Measurements from ENCODE around the gene TOMM40.
A peak's percentile ranks its signal among the peaks of the same experiment; 100 is the strongest.
"Not testable (repeated sequence)": the region's sequence is repeated elsewhere in the genome, so short reads cannot be mapped to it uniquely, and the experiment has no call there.

TOMM40 gene

DNA sequence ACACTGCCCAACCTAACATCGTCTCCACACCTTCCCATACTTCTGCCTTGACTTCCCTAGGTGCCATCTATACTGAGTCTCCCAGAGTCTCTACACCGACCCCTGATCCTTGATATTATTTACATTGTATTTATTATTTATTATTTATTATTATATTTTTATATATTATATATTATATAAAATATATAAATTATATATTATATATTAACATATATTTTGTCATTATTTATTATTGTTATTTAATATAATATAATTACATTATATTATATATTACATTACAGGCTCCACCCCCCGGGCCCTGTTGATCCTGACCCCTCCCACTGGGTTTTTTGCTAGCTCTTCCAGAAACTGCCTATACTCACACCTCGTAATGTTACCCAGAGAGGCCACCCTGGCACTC lies 18.4 kb upstream of the TOMM40 start:
- no peak for DNase-seq

DNA sequence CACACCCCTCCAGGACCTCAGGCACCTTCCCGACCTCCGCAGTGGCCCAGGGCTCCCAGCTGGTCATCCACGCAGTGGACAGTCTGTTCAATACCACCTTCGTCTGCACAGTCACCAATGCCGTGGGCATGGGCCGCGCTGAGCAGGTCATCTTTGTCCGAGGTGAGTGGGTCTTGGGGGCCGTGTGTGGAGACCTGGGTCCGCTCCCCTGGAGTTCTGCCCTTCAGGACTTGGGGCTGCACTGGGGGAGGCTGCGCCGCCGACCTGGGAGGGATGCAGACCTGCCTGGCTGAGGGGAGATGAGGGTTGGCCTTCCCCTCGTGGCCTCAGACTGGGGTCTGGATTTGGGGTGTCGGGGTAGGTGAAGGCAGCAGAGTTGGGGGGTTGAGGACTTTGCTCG lies 16.7 kb upstream of the TOMM40 start:
- no peak for DNase-seq

DNA sequence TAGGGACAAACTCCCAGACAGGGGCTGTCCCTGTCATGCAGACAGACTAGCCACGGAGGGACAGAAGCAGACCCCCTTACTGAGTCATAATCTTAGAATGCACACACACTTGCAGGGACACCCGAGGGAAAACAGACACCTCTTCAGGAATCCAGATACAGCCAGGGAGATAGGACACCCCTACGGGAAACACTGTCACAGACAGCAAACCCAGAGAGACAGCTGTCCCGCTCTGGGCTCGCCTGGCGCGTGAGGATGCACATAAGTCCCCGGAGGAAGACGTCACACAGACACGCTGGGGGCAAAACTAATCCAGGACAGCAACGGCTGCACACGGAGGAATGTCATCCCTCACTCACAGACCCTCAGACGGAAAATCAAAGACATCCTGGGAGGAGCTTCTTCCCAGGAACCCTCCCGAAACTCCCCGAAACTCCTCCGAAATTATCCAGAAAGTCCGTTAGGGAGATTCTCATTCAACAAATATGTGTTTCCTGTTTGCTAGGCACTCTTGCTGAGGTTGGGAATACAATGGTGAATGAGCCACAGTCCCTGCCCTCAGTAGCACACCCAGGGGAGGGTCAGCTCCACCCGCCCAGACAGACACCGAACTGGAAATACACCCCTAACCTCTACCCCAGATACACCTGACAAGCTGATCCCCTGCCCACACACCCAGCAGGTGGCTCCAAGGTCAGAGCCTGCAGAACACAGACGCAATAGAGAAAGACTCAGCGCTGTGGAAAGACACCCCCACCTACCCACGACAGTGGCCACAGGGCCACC lies 15.2 kb upstream of the TOMM40 start:
- DNase-seq, result no peak

DNA sequence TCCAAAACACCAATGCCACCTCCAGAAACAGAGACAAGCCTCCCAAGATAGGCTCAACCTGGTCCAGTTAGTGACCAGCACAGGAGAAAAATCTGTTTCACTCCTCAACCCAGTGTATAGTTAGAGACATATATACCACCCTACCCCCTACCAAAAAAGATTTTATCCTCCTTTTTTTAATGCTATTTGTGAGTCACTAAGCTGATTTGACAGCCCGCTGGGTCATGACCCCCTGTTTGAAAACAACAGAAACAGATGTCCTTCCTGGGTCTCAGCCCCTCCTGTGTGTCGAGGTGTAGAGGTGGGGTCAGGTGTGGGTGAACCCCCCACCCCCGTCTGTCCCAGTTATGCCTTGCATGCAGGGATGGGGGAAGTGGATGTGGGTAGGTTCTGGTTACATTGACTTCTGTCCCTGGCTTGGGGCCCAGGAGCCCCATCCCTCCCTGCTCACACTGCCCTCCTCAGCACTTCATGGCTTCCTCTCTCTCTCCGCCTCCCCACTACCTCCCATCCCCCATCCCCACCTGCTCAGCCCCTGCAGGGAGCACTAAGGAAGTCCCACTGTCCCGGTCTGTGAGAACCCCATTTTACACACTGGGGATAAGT lies 14.0 kb upstream of the TOMM40 start:
- DNase-seq, result no peak

DNA sequence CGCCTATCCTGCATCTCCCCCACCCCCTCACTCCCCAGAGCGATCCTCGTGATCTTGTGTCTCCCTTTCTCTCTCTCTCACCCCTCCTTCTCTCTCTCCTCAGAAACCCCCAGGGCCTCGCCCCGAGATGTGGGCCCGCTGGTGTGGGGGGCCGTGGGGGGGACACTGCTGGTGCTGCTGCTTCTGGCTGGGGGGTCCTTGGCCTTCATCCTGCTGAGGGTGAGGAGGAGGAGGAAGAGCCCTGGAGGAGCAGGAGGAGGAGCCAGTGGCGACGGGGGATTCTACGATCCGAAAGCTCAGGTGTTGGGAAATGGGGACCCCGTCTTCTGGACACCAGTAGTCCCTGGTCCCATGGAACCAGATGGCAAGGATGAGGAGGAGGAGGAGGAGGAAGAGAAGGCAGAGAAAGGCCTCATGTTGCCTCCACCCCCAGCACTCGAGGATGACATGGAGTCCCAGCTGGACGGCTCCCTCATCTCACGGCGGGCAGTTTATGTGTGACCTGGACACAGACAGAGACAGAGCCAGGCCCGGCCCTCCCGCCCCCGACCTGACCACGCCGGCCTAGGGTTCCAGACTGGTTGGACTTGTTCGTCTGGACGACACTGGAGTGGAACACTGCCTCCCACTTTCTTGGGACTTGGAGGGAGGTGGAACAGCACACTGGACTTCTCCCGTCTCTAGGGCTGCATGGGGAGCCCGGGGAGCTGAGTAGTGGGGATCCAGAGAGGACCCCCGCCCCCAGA lies 12.8 kb upstream of the TOMM40 start:
- DNase-seq, result no peak

DNA sequence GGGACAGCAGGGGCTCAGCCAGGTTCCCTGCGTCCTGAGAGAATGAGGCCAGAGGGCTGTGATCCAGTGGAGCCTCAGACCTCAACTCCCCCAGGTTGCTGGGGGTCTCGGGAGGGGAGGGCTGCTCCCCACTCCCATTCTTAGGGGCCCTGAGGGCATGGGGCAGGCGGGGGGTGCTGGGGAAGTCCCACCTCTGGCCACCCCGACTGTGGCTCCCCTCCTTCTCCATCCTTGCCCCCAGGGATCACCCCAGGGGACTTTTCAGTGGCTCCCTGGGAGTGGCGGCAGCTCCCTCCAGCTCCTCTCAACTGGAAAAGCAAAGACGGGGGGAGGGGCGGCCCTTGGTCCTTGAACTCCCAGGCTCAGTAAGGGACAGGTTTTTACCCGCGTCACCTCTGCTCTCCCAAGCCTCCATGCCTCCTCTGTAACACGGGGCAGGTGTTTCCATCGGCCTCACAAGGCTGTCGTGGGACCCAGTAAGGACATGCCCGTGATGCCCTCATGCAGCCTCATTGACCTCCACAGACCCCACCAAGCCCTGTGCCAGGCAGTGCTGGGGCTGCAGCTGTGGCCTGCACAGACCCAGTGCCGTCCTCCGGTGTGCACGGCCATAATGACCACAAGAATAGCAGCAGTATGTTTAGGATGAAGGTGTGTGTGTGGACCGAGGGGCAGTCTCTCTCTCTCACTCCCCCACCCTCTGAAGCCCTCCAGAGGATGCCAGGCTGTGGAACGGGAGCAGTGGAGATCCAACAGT lies 11.6 kb upstream of the TOMM40 start:
- DNase-seq, result no peak

DNA sequence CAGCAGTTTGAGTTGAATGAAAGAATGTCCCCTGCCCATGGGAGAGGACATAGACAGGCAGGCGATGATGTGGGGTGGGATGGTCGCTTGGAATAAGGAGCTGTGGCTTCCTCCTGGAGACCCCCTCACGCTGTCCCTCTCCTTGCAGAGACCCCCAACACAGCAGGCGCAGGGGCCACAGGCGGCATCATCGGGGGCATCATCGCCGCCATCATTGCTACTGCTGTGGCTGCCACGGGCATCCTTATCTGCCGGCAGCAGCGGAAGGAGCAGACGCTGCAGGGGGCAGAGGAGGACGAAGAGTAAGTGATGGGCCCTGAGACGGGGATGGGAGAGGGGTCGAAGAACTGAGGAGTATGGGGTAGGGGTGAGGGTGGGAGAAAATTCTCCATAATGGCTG lies 9.0 kb upstream of the TOMM40 start:
- no peak for DNase-seq

DNA sequence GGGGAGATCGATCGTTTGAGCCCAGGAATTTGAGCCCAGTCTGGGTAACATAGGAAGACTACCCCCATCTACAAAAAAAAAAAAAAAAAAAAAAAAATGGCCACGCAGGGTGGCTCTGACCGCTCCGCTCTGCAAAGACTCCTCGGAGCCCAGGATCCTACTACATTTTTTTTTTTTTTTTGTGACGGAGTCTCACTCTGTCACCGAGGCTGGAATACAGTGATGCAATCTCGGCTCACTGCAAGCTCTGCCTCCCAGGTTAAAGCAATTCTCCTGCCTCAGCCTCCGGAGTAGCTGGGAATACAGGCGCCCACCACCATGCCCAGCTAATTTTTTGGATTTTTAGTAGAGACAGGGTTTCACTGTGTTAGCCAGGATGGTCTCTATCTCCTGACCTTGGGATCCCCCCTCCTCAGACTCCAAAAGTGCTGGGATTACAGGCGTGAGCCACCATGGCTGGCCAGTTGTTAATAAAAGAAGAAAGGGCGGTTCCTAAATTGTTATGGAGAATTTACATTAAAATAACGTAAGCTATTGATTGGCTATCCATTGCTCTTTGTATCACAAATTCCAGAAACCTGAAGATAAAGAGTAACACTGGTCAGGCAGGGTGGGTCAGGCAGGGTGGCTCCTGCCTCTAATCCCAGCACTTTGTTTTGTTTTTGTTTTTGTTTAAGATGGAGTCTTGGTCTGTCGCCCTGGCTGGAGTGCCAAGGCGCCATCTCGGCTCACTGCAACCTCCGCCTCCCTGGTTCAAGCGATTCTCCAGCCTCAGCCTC lies 8.2 kb upstream of the TOMM40 start:
- DNase-seq, result not testable (repeated sequence)

DNA sequence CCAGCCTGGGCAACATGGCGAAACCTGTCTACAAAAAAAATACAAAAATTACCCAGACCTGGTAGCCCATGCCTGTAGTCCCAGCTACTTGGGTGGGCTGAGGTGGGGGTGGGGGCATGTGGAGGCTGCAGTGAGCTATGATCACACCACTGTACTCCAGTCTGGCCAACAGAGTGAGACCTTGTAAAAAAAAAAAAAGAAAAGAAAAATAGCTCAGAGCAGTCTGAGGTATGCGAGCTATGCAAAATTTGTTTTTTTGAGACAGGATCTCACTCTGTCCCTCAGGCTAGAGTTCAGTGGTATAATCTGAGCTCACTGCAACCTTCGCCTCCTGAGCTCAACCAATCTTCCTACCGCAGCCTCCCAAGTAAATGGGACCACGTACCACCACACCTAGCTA lies 7.1 kb upstream of the TOMM40 start:
- DNase-seq, result no peak

DNA sequence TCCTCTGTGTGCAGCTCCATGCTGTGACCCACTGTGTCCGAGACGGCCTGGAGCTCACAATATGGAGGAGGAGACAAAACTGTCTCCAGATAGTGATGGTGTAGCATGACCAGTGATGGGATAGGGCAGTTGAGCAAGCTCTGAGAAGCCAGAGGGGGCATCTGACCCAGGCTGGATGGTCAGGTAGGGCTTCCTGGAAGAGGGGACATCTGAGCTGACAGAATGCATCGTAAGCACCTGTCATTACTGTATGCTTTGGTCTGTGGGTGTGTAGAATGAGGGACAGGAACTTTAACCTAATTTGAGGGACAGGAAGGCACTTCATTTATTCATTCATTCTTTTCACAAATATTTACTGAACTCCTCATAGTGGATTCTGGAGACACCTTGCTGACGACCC lies 6.5 kb upstream of the TOMM40 start:
- no peak for DNase-seq

DNA sequence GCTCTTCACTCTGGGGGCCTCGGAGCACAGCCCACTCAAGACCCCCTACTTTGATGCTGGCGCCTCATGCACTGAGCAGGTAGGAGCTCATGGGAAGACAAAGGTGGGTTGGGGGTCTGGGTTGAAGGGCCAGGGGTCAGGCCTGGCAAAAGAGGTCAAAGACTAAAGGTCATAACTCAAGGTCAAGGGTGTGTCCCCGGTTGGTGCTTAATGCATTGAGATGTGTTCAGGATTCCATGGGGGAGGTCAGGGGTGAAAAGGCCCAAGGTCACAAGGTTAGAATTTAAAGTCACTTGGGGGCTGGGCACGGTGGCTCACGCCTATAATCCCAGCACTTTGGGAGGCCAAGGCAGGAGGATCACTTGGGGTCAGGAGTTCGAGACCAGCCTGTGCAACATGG lies 4.9 kb upstream of the TOMM40 start:
- no peak for DNase-seq

DNA sequence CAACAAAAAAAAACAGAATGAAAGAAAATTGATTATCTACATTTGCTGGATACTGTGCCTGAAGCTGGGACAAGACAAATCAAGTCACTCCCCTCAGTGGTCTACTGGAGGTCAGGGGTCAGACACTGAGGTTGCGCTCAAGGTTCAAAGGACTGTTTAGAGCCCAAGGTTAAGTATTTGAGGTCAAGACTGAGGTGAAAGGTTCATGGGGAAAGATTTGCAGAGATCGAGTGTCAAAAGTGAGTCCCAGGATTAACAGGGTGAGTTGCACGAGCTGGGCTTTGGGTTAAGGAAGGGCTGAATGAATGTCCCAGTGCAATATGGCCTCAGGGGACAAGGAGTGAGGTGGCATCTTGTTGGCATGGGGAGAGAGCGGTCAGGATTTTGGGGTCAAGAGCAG lies 3.4 kb upstream of the TOMM40 start:
- no peak for DNase-seq

DNA sequence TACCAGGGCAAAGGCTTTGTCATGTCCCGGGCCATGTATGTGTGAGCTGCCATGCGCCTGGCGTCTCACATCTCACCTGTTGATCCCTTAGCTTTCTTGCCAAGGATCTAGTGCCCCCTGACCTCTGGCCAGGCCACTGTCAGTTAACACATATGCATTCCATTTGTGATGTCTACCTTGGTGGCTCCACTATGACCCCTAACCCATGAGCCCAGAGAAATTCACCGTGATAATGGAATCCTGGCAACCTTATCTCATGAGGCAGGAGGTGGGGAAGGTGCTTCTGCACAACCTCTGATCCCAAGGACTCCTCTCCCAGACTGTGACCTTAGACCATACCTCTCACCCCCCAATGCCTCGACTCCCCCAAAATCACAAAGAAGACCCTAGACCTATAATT lies 2.7 kb upstream of the TOMM40 start:
- DNase-seq, result not testable (repeated sequence)

DNA sequence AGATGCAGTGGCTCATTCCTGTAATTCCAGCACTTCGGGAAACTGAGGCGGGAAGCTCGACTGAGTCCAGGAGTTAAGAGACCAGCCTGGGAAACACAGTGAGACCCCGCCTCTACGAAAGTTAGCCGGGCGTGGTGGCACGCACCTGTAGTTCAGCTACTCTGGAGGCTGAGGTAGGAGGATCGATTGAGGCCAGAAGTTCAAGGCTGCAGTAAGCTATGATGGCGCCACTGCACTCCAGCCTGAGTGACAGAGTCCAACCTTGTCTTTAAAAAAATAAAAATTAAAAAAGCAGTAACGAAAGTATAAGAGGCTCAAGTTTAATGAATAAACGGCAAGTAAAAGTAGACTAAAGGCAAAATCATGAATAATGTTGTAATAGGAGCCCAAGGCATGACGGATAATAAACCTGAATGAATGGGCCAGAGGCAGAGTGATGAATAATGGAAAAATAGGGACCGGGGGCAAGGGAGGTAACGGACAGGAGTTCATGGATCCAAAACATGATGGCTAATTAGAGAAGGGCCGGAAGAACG lies 1.2 kb upstream of the TOMM40 start:
- no peak for DNase-seq

DNA sequence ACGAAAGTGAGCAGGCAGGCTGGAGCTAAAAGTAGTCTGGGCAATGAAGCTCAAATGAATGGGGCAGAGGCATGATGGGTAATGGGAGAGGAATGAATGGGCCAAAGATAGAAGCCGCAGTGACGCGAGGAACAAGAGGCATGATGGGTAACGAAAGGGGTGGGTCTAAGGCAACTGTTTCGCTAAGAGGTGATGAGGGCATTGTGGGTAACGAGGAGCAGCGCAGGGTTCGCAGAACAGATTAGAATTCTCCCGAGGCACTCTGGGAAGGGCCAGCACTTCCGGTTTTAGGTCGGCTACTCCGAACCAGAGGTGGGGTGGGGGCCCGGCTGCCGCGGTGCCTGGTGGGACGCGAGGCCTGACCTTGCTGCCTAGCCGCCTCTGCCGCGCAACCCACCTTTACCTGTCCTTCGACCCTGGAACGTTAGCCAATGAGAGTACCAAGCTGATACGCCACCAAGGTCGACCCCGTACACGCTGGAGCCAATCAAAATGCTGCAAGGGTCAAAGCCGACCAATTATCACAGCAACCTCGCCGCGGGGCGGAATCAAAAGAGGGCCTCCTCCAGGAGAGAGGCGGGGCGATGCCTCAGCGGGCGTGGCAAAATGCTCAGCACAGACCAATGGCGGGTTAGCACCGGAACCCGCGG lies 563 bp upstream of the TOMM40 start:
- DNase-seq, result peak; percentile 100

DNA sequence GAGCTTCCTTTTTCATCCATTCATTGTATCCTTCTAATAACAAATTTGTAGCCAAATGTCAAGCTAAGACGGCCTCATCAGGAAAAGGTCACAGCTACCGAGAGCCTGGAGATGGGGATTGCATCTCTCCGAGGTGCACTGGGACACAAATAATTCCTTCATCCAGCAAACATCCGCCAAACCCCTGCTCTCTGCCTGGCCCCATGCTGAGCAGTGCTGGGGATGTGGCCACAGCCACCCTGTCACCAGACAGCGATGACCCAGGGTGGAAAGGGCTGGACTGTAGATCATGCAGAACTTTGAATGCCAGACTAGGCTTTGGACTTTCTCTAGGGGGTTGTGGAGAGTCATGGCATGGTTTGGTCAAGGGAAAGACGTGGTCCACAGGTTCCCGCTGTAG lies 1.9 kb downstream of the TOMM40 start:
- no peak for DNase-seq

DNA sequence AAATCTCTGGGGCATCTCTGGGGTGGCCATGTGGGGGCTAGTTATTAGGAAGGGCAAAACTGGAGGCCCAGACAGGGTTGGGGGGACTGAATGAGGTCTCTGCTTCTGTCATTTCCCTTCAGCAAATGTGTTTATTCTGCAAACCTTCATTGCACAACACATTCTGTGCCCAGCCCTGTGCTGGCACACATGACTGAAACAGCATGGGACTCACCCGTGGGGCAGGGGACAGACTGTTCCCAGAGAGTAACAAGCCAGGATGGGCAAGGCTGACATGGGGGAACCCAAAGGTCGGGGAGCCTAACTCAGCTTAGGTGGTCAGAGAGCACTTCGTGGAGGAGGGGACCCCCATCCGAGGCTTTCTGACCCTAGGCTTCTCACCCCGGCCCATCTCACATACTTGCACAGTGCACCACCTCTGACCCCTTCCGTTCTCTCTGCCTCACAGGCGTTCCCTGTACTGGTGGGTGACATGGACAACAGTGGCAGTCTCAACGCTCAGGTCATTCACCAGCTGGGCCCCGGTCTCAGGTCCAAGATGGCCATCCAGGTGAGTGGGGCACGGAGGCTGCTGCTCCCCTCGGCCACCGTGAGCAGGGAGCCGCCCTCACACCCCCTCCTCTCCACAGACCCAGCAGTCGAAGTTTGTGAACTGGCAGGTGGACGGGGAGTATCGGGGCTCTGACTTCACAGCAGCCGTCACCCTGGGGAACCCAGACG lies 2.4 kb downstream of the TOMM40 start:
- DNase-seq, result no peak

DNA sequence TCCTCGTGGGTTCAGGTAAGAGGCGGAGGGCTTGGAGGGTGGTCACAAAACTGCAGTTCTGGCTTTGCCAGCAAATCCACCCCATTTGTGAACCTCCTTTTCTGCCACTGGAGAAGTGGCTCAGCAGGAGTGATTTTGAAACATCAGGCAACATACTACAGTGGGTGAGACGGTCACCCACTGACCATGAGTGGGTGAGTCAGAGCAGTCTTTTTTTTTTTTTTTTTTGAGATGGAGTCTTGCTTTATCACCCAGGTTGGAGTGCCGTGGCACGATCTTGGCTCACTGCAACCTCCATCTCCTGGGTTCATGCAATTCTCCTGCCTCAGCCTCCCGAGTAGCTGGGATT lies 3.0 kb downstream of the TOMM40 start:
- no peak for DNase-seq

DNA sequence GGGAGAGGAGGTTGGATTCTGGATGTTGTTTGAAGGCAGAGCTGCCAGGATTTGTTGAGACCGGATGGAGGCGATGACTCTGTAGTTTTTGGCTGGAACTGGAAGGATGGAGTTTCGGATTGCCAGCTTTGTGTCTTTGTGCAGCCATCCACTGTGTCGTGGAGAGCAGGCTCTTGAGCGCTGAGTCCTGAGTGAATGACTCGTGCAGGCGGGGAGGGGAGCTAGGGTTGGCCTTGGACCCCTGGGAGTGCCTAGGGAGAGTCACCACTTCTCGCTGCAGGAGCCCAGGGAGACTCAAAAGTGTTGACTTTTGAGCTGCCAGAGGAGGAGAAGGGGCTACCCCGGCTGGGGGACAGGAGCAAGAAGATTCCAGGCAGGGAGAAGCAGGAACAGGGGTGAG lies 3.9 kb downstream of the TOMM40 start:
- DNase-seq, result no peak

DNA sequence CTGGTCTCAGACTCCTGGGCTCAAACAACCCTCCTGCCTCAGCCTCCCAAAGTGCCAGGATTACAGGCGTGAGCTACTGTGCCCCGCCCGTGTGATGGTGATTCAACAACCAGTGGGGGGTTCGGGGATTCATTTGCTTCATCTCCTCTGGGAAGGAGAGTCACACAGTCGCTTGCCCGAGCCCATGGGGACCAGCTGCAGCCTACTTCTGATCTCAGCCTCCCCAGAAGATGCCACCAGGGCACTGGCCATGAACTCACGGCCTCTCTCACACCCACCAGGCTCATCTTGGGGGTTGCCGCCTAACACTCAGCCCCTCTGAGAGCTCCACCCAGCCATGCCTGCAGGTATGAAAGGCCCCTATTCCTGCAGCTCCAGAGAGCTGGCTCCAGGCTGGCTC lies 6.8 kb downstream of the TOMM40 start:
- DNase-seq, result no peak
